GM21529 (cell line): ENCODE results near the gene ACO2.
A peak's percentile ranks its signal among the peaks of the same experiment; 100 is the strongest.
"Not testable (repeated sequence)": the region's sequence is repeated elsewhere in the genome, so short reads cannot be mapped to it uniquely, and the experiment has no call there.

ENCODE experiments used
- ATAC-seq: cut with Tn5 transposase; IDR thresholded peaks from one replicate; pipeline ENCODE4 v1.9.1; 2021; ENCODE audit not compliant: unreplicated experiment

The ACO2 gene

DNA sequence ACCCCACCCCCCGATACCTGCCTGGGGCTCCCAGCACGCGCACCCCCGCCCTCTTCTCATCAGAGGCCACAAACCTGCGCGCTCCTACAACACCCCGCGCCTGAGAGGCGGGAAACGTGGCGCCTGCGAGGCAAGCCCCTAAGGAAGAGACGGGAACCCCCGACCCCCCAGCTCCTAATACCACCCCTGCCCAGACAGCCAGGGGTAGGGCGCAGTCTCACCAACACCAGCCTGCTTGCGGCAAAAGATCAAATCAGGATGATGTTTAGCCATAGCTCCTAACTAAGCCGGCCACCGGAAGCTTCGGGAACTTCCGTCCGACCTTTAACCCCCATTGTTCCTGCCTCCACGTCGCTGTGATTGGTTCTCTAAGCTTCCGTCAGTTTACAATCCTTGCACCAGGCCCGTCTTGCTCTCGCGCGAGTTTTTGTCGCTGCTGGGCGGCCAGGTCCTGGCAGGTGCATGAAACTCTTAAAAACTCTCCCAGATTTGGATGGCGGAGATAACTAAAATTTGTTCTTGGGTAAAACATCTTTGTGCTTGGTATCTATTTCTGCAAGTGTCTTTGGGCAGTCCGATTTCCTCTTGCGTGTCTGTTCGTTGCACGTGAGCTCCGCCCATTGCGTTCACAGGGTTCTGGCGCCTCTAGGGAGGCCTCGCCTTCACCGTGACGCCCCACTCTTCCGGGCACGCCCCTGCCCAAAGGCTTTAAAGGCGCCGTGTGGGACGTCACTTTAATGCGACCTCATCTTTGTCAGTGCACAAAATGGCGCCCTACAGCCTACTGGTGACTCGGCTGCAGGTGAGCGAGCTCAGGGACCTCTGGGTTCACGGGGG lies at the start of gene ACO2, which contains the start of gene PHF5A:
Gene ACO2, plus strand, starts transcription at position 737 of the 837 bp plus-strand sequence. Its CDS starts 30 bp downstream, at position 767.
Gene PHF5A, minus strand, starts transcription at position 312 of the 837 bp plus-strand sequence. Its CDS starts 39 bp downstream, at position 273.
- ATAC-seq, result peak; percentile 83

DNA sequence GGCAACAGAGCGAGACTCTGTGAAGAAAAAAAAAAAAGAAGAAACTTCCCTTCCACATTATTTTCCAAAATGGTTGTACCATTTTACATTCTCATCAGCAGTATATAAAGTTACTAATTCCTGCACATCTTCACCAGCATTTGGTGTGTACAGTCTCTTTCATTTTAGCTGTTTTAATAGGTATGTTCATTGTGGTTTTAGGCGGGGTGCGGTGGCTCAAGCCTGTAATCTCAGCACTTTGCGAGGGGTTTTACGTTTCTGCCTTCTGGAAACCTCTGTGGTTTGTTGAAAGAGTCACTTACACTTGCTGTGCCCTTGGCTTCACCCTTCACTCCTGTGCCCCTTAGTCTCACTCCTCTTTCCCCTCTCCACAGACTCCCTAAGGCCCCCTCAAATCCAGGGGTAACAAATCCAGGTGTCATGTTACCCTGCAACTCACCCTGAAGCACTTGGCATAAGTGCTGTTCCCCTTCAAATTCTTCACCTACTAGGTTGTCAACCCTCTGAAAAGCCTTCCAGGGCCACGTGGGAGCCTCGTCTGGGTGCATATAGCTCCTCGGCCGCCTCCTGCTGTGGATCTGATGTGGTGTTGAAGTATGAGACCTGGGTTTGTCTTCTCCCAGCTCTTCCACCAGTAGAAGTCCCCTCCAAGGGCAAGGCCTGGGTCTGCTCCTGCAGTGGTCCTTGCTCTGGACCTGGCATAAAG lies 43.1 kb upstream of the ACO2 start:
- ATAC-seq, result no peak

DNA sequence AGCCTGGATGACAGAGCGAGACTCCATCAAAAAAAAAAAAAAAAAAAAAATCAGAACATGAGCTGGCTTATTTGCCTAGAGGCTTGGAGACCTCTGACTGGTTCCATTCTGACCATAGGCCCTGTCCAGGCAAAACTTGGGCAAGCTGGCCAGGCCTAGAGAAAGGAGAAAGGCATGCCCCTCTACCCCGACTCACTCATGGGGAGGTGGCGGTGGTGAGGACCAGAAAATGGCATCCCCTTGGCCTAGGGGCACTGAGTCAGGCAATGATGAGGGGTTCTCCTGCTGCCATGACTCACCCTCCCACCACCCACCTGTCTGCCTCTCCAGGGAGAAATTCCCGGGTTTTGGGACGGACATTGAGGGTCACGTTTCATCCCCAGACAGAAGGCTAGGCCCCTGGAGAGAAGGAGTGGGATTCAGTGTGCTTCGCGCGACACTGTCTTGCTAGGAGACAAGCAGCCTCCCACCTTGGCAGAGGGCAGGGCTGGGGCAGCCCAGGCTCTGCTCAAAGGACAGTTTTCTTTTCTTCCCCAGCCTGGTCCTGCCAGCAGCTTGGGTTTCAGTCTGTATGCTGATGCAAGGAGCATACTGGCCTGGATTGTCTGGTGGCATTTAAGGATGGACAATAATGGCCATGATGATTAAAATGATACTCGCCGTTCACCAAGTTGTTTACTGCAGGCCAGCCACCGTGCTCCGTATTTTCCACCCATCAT lies 39.5 kb upstream of the ACO2 start:
- no peak for ATAC-seq

DNA sequence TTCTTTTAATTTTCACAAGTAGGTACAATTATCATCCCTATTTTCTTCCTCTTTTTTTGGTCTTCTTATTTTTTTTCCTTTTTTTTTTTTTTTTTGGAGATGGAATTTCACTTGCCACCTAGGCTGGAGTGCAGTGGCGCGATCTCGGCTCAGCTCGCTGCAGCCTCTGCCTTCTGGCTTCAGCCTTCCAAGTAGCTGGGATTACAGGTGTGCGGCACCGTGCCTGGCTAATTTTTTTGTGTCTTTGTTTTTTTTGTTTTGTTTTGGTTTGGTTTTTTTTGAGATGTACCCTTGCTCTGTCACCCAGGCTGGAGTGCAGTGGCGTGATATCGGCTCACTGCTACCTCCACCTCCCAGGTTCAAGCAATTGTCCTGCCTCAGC lies 39.0 kb upstream of the ACO2 start:
- ATAC-seq, result no peak

DNA sequence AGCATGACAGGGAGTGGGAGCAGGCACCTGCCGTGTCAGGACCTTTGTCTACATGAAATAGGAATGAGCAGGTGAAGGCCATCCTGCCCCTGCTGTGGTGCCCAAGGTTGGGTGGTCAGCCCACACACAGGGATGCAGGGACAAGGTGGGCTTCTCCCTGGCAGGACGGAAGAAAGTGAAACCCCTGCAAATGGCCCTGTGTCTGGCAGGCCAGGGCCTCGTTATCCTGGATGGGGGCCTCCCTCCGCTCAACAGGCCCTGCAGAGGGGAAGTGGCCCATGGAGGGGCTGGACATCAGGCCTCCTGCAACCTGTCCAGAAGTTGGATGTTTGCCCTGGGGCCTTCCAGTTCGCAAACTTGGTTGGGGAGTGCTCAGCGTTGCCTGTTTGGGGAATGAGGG lies 37.3 kb upstream of the ACO2 start:
- ATAC-seq, result no peak

DNA sequence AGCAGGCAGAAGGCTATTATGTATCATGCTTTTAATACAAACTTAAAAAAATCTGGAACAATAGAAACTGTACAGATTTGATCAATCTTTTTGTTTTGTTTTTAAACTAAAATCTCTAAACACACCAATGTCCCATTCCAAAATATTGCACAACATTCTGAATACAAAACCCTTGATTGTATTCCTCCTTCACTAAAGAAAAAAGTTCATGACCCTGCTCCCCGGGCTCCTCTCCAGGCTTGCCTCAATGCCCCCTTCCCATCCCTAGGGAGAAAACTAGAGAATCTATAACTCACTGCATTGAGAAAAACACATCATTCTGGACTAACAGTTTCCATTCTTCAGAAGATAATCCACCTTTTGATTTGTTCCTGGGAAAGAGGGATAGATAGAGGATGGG lies 35.4 kb upstream of the ACO2 start:
- ATAC-seq, result not testable (repeated sequence)

DNA sequence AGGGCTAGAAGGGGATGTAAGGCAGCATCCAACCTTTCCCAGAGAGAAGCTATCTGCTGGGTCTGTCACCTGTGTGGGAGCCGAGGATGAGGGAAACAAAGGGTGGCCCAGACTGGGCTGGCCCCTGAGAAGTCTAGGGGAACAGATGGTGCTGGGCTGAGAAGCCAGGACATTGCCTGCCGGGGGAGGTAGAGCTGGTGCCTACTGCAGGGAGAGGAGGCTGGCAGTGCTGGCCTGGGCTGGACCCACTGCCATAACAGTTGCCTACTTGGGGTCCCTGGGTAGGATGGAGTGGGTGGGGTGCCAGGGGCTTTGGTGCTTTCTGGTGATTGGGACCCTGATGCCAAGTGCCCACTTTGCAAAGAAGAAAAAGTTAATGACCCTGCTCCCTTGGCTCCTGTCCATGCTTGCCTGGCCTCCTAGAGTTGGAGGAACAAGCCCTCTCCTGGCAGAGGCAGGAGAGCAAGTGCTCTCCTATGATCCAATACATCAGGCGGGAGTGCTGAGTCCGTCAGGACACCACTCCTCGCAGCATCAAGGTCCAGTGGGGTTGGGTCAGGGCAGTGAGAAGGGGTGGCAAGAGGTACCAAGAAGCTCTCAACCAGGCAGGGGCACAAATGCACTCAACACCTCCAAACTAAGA lies 34.4 kb upstream of the ACO2 start:
- not testable (repeated sequence) for ATAC-seq

DNA sequence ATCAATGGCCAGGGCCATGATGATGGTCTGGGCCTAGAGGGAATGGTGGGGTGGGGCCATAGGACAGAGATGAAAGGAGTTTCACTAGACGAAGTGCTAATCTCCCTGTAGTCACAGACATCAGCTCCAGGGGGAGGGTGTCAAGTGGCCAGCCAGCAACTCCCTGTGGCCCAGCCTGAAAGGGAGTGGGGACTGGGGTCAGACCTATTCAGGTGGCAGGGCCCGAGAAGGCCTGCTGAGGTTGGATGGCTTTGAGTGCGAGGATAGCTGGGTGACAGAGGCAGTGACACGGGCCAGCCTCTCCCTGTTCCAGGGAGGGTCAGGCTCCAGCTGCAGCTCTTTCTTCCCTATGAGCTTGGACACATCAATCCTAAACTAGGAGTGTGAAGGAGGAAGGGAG lies 33.4 kb upstream of the ACO2 start:
- ATAC-seq, result no peak

DNA sequence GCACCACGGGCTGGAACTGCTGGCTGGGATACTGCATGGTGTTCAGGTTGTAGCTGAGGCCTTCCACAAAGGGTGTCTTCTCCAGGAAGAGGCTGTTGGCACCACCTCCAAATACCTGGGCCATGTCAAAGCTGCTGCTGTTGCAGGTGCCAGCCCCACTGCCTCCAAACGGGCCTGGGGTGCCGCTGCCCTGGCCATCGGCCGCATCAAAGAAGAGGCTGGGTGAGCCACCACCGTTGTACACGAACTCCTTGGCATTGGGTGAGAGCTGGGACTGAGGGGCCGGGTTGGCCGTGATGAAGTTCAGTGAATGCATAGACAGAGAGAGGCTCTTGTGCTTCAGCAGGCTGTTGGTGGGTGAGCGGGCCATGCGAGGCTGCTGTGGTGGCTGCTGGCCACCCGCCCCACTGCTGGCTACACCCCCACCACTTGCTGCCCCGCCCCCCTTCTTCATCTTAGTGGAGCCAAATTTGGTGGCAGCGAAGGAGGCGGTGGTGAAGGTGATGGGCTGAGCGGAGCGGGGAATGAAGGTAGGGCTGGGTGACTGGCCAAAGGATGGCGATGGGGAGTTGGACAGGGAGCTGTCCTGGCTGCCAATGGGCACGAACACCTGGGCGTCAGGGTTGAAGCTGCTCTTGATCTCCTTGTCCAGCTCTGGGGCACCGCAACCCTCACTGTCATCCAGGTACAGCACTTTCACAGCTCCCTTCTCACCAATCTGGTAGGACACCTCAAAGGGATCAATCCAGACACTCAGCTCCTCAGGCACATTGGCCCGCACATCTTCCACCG lies 32.4 kb upstream of the ACO2 start:
- no peak for ATAC-seq

DNA sequence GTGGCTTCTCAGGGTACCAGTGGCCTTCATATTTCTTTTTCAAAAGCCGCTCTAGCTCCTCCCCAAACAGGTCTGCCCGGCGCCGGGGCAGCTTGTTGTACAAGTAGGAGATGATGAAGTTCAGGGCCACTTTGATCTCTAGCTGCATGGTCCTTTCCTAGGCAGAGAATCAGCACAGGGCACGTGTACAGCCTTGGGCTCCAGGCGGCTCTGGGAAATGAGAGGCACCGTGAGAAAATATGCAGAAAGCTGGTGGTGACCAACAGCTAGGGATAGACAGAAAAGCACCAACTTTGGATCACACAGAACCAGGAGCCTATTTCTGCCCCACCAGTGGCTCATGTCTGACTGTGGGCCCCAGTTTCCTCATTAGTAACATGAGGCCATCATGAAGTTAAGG lies 31.7 kb upstream of the ACO2 start:
- ATAC-seq, result no peak

DNA sequence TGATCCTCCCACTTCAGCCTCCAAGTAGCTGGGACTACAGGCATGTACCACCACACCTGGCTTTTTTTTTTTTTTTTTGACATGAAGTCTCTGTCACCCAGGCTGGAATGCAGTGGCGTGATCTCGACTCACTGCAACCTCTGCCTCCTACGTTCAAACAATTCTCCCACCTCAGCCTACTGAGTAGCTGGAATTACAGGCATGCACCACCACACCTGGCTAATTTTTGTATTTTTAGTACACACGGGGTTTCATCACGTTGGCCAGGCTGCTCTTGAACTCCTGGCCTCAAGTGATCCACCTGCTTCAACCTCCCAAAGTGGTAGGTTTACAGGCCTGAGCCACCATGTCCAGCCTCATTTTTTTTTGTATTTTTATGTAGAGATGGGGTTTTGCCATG lies 28.4 kb upstream of the ACO2 start:
- not testable (repeated sequence) for ATAC-seq

DNA sequence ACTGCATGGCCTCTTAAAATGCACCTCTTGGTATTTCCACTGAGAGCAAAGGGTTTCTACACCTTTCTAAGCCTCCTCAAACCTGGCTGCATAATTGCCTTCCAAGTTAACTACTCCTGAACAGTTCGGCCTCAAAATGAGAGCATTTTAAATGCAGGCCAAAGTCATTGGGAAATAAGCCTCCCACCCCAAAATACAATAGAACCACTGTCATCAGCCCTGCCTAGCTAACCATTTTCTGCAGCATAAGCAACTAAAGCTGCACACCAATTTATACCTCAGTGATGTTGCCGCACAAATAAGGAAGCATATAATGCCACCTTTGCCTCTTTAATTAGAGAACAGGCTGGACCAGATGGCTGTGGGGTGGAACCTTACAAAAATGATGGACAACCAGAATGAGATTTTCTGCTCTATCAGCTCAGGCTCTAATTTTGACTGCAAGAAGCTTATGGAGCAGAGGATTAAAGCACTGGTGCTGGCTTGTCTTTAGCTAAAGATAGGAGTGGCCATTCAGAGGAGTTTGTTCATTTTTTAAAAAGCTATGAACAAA lies 26.6 kb upstream of the ACO2 start:
- no peak for ATAC-seq

DNA sequence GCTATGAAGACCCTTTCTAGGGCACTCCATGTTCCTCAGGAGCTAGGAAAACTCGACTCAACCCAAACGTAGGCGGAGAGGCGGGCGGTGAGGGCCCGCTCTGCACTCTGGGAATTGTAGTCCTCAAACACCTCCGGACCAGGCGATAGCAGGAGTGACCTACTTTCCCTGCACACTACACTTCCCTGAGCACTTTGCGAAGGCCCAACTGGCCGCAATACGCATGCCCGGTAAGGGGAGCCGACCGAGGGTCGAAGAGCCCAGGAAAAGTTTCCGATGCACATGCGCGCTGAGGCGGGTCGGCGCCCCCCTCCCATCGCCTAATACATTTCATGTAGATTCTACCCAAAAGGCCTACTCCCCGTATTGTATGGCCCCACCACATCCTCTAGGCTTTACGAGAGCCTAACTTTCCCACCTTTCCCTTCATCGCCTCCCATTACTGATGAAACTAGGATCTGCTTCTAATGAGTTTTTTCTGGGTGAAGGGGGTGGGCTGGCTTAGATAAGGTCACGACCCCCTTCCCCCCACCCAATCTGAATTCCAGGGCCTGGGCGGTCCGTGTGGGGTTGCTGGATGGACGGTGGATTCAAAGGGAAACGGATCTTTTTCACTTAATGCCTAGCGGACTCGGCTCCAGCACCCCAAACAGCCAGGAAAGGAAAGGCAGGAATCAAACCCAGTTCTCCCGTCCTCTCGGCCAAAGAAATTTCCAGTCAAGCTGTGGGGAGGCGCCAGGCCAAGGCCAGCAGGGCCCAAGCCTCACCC lies 24.4 kb upstream of the ACO2 start:
- ATAC-seq, result peak; percentile 44

DNA sequence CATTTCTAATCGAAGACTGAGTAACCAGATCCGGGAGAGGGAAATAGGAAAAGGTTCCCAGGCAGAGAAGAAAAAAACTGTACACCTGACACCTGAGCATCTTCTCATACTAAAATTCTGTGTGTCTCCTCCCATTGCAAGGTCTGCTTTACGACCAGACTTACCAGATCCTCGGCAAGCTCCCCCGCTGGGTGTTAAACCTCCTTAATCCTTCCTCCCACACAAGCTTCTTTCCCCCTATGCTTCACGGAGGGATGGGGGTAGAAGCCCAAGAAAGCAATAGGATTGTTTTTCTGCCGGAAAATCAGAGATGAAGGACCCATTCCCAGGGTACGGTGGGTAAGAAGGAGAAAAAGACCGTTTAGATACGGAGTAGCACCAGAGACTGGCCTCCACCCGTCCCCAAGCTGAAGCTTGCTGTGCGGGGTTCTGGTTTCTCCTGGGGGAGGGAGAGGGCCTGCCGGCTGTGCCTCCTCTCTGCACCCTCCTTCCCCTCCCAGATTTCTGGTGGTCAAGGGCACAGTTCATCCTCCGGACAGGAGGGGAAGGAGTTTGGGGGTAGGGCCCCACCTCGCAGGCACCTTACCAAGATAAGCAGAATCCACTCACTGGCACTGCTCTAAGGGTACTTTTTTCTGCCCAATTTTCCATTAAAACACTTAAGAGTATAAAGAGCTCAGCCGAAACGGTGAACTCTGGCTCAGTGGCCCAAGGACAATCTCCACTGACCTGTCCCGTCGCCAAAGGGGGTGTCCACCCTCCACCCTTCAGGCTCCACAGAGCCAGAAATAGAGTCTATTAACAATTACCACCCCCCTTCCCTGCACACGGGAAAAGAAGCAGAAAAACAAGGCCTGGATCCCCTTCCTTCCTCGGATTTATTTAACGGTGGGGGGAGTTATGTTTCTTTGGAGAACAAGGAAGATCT lies 23.5 kb upstream of the ACO2 start:
- no peak for ATAC-seq

DNA sequence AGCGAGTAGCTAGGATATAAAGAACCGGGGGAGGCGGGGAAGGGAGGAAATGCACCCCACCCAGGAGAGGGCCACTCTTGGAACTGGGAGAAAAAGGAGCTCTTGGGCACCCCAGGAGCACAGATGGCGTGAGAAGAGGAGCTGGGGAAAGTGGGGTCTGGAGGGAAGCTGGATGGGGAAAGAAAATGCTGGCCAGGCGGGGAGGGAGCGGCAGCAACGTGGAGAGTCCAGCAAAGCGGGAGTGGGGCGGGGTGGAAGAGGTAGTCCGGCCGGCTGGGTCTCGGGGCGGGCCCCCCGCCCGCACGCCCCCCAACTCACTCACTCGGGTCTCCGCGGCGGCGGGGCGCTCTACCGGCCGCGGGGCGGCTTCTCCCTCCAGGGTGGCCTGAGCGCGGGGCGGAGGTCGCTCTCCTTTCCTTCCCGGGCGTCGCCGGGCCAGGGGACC lies 22.8 kb upstream of the ACO2 start:
- ATAC-seq, result no peak

DNA sequence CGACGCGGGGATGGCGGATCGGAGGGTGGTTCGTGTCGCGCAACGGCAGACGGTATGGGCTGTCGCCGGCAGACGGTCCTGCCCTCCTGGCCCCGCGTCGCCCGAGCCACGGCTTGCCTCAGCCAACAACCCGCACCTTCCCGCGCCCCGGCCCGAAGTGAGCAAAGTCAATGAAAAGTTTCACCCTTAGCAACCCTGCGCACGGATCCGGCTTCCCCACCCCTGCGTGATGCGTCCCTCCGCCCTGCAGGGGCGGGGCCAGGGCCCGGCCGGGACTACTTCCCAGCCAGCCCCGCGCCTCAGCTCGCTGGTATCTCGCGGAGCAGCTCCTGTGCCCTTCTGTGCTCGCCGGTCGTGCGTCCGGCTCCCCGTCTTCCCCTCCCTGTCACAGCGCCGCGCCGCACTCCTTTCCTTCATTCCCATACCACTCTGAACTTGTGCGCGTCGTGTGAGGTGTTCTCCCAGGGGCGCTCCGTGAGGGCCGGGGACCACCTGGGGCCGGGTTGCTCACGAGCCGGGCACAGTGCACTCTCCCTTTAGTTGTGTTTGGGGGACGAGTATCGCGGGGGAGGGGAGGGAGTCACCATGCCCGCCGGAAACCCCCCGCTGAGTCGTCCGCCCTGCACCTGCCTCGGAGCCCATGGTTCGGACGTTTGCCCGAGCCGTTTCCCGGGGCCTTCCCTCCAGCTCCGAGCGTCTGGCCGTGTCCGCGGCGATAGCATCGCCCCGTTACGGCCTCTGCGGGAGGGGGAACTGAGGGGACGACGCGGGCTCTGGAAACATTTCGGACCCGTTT lies 22.1 kb upstream of the ACO2 start, which contains the start of gene TOB2:
Gene TOB2, minus strand, starts transcription at position 163 of the 796 bp plus-strand sequence. CDS start 9,456 bp downstream, outside the sequence.
- ATAC-seq, result peak; percentile 34
